Measurements from ENCODE around the gene PML. TPM values are rescaled to one million over a fixed set of nuclear protein-coding genes. Genes with fewer than 3 reads are reported as not detected.
"Not testable (repeated sequence)": the region's sequence is repeated elsewhere in the genome, so short reads cannot be mapped to it uniquely, and the experiment has no call there.

PML gene
- total RNA-seq, 3 donors from 2014 or later: 27.6 to 52.2 (median 35.6) TPM

GRCh38 chr15:74045636-74046274, 51.2 kb downstream of the PML start:
- no peak for ATAC-seq
- DNase-seq: no peak
- peaks cover 2% of the 10 kb centered on the region for H3K4me1 ChIP-seq (ENCODE audit: low read depth)
- TF ChIP-seq CTCF (IDR thresholded peaks at IDR 0.05): no peak
- intact Hi-C loops (cut with DNase I, micrococcal nuclease): no loop called here
- no peaks in the 10 kb centered on the region for H3K9me3 ChIP-seq
- H3K36me3 ChIP-seq (ENCODE audit: low read depth): no peaks in the 10 kb centered on the region
- H3K4me3 ChIP-seq: no peak overlapping the region

GRCh38 chr15:74046275-74046674, 51.8 kb downstream of the PML start:
- no peaks in the 10 kb centered on the region for H3K36me3 ChIP-seq (ENCODE audit: low read depth)
- no peak overlapping the region for H3K4me3 ChIP-seq
- DNase-seq: no peak
- no peak for TF ChIP-seq CTCF (IDR thresholded peaks at IDR 0.05)
- ATAC-seq: no peak
- intact Hi-C loops (cut with DNase I, micrococcal nuclease): no loop called here
- no peaks in the 10 kb centered on the region for H3K4me1 ChIP-seq (ENCODE audit: low read depth)
- no peaks in the 10 kb centered on the region for H3K9me3 ChIP-seq

- Histone ChIP-seq H3K4me1 (ENCODE audit: low read depth) (no peaks in the 10 kb centered on the region), H3K9me3 (no peaks in the 10 kb centered on the region), H3K36me3 (ENCODE audit: low read depth) (no peaks in the 10 kb centered on the region), H3K4me3 (no peak overlapping the region)
- intact Hi-C loops (cut with DNase I, micrococcal nuclease): no loop called here
- TF ChIP-seq CTCF (IDR thresholded peaks at IDR 0.05): no peak
- ATAC-seq (no peak), DNase-seq (no peak)
Observed at GRCh38 chr15:74050127-74050526, 55.6 kb downstream of the PML start.

- Histone ChIP-seq H3K4me1 (ENCODE audit: low read depth) (no peaks in the 10 kb centered on the region), H3K9me3 (no peaks in the 10 kb centered on the region), H3K4me3 (no peak overlapping the region), H3K36me3 (ENCODE audit: low read depth) (no peaks in the 10 kb centered on the region)
- TF ChIP-seq CTCF (IDR thresholded peaks at IDR 0.05): no peak
- intact Hi-C loops (cut with DNase I, micrococcal nuclease): no loop called here
- no peak for ATAC-seq
- DNase-seq: no peak
Observed at GRCh38 chr15:74050556-74051234, 56.2 kb downstream of the PML start.

GRCh38 chr15:74052271-74053260, 58.0 kb downstream of the PML start:
- intact Hi-C loops (cut with DNase I, micrococcal nuclease); ATAC-seq; H3K4me3 ChIP-seq; H3K9me3 ChIP-seq; DNase-seq; H3K36me3 ChIP-seq (ENCODE audit: low read depth); H3K4me1 ChIP-seq (ENCODE audit: low read depth): not testable (repeated sequence)

All from mucosa of descending colon (tissue), 3 donors.